Renal cortex interstitium (tissue), 11 donors: Measurements from ENCODE around the gene CLCN6. TPM values are rescaled to one million over a fixed set of nuclear protein-coding genes. Genes with fewer than 3 reads are reported as not detected.
A peak's percentile ranks its signal among the peaks of the same experiment; 100 is the strongest.

Source experiments
- DNase-seq, 11 donors: peaks; one replicate each; pipeline ENCODE4 v3.0.0-alpha.2; 2013; ENCODE audit warnings: low read depth in 9 of 11, low spot score in 4 of 11; ENCODE audit errors: extremely low read depth in 1 of 11
- polyA plus RNA-seq, 3 donors: library from polyadenylated mRNA; unstranded; fragments of 120-200 nt; gene quantifications; one replicate each; pipeline ENCODE4 v1.2.1, GENCODE V29; 2013; ENCODE audit not compliant: insufficient read length in 3 of 3

The CLCN6 gene
- polyA plus RNA-seq, 3 donors: 18.5 to 27.3 (median 19.1) TPM

DNA sequence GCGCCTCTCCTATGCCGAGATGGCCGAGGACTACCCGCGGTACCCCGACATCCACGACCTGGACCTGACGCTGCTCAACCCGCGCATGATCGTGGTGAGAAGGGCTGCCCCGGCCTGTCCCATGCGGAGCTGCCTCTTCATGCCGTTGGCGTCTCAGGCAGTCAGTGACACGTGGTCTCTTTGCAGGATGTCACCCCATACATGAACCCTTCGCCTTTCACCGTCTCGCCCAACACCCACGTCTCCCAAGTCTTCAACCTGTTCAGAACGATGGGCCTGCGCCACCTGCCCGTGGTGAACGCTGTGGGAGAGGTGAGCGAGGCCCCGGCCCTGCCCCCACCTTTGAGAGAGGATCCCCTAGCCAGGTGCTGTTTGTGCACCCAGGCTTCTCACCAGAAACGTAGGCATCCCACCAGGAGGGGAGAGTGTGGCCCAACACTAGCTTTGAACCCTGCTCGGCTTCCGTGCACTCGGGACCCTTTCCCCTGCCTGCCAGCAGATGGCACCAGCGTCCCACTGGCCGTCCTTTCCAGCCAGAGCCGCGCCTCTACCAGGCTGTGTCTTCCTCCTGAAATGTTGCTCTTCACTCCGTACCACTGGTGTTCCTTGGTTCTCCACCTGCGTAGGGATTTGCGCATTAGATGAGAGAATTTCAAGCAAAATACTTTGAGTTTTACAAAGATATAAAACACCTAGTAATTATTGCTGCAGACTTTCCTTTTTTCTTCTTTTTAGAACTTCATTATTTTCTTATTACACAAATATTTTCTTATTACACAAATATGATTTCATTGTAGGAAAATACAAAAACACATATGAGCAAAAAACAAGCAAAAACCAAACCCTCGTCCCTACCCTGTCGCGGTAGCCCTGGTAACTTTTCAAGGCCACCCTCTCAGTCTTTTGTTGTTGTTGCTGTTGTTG is 32.6 kb downstream of the CLCN6 start:
- peak in 7 of 11 donors; percentile 26 to 56 (median 44) for DNase-seq

GRCh38 chr1:11839727-11840705 is 34.0 kb downstream of the CLCN6 start:
- no peak for DNase-seq

- no peak for DNase-seq
Observed at GRCh38 chr1:11841245-11842153, 35.5 kb downstream of the CLCN6 start.

GRCh38 chr1:11842154-11843041 is 36.4 kb downstream of the CLCN6 start:
- peak in 3 of 11 donors; percentile 20 to 40 (median 27) for DNase-seq

GRCh38 chr1:11845641-11846335 is 39.8 kb downstream of the CLCN6 start:
- peak in 6 of 11 donors; percentile 30 to 58 (median 41) for DNase-seq

GRCh38 chr1:11847667-11848372 is 41.8 kb downstream of the CLCN6 start, which contains the start of gene NPPA:
Gene NPPA (minus strand): TSS chr1:11847783. CDS start chr1:11847684, 99 bp downstream.
- DNase-seq: no peak

- no peak for DNase-seq
Observed at GRCh38 chr1:11848373-11848700, 42.3 kb downstream of the CLCN6 start.

DNA sequence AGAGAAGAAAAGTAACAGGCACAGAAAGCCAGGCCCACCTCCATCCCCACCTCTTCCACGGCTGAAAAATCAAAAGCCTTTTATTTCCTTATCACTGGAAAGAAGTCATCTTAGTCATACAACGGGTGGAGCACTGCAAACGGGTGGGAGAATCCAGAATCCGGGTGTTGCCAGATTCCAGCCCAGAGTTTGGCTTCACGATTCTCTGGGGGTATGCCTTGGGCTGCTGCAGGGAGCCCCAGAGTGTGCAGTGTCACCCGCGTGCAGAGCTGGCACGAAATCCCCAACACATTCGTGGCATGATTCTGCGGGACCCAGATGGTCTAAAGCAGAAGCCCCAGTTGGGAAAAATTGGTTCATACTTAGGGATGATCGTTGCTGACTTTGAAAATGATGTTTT is 44.2 kb downstream of the CLCN6 start:
- no peak for DNase-seq

DNA sequence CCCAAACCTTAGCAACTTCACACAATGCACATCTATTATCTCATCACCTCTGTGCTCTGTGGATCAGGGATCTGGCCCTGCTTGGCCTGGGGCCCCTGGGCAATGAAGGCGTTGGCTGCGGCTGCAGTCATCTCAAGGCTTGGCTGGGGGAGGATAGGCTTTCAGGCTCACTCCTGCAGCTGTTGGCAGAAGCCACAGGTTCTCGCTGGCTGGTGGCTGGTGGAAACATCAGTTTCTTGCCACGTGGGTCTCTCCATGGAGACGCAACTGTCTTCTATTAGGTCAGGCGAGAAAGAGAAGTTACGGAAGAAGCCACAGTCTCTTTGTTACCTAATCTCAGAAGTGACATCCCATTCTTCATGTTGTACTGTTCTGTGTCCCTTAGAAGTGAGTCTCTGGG is 45.2 kb downstream of the CLCN6 start:
- no peak for DNase-seq

DNA sequence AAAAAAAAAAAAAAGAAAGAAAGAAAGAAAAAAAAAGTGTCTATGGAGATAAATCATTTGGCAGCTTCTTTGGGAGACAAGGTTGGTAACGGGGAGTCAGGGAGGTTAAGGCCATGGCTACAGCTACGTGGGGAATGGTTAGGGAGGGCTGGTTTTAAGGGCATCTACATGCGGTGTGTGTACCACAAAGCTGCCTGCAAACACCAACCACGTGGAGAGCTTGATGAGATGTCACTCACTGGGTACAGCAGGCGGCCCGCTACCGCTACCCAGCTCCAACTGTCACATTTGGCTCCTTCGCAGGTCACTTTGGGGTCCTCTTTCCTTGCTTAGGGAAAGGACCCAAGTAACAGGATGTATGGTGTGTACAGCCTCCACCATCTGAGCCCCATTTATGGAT is 48.5 kb downstream of the CLCN6 start:
- DNase-seq: no peak

GRCh38 chr1:11855430-11855829 is 49.4 kb downstream of the CLCN6 start:
- DNase-seq: no peak

- no peak for DNase-seq
Observed at GRCh38 chr1:11856698-11857097, 50.7 kb downstream of the CLCN6 start.

DNA sequence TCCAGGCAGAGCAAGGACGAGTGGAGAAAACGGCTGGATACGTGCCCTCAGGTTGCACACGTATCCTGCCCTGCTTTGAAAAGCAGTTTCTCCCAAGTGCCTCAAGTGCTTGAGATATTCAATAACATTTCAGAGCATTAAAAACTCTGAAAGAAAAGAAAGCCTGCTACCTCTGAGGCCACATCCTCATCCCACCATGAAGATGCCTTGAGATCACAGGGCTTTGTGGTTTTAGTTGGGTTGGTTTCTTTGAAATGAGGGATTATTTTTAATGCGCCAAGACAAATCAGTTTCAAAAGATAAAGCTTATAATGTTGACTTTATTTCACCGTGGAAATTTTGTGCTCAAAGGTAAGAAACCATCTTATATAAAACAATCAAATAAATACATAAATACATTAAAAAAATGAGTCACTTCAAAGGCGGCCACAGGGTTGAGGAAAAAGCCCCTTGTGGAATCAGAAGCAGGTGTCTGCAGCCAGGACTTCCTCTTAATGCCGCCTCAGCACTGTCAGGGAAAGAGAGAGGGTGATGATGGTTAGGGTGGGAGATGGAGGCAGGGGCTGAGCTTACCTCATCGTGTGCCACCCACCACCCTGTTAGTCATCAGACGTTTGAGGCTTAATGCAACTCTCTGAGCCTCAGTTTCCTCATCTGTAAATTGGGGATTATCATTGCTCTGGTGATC is 51.3 kb downstream of the CLCN6 start:
- no peak for DNase-seq

DNA sequence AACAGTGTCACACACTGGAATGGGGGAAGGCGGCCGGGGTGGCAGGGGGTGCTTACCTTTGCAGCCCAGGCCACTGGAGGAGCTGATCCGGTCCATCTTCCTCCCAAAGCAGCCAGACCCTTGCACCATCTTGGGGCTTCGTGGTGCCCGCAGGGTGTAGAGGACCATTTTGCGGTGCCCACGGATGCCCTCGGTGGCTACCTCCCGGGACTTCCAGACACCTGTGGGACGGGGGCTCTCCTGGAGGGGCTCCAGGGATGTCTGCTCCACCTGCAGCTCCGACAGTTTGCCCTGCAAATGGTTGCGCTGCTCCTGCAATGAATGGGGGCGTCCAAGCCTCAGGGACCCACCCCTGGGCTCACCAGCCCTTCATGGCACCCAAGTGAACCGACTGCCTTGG is 52.2 kb downstream of the CLCN6 start:
- no peak for DNase-seq

- DNase-seq: no peak
Observed at GRCh38 chr1:11858613-11858967, 52.6 kb downstream of the CLCN6 start, which contains the start of gene NPPB. Gene NPPB (minus strand): TSS chr1:11858945. CDS start chr1:11858833, 112 bp downstream.
